NCI-H2081 (cell line): Measurements from ENCODE around the gene VAT1L.
"Not testable (repeated sequence)": the region's sequence is repeated elsewhere in the genome, so short reads cannot be mapped to it uniquely, and the experiment has no call there.

Experiments used
- DNase-seq, 2 experiments: peaks; one replicate each; lab custom pipeline; 2025; lab: John Stamatoyannopoulos, UW

The VAT1L gene

GRCh38 chr16:77913738-77914253 is 125.4 kb downstream of the VAT1L start:
- no peak for DNase-seq

DNA sequence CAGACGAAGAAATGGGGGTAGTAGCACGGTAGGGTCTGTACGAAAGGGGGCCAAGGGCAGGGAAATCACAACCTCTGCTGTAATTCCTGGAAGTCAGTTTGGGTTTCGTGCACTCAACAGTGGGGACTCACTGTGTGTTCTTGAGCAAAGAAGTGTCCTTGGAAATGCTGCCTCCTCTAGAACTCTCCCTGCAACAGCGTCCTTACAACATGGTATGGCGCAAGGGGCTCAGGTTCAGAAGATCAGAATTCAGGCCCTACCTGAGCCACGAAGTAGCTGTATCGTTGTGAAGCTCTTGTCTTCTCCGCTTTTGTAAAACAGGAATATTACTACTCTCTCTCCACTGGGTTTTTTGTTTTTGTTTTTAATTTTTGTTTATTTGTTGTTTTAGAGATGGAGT is 127.7 kb downstream of the VAT1L start:
- DNase-seq = no peak

- no peak for DNase-seq
Observed at GRCh38 chr16:77917971-77918370, 129.6 kb downstream of the VAT1L start.

GRCh38 chr16:77918809-77919707 is 130.7 kb downstream of the VAT1L start:
- DNase-seq = peak in 1 of 2 experiments; percentile 59

- no peak for DNase-seq
Observed at GRCh38 chr16:77919761-77920415, 131.5 kb downstream of the VAT1L start.

DNA sequence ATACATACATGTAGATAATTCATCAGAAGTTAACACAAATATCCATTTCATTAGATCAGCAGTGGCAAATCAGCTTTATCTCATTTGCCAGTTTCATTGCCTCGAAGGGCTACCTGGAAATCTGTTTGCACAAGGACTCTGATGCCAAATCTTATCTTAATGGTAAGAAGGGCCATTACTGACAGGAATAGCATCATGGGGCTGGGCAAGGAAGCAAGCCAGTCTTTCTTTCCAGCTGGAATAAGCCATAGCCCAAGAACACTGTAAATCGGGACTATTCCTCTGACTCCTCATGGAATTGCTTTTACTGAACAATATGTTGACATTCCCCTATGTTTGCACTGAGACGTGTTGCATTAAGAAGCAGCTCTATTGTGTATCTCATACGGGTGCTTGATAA is 132.6 kb downstream of the VAT1L start:
- DNase-seq = no peak

GRCh38 chr16:77922228-77922754 is 133.9 kb downstream of the VAT1L start:
- no peak for DNase-seq

GRCh38 chr16:77925531-77925930 is 137.2 kb downstream of the VAT1L start:
- no peak for DNase-seq

DNA sequence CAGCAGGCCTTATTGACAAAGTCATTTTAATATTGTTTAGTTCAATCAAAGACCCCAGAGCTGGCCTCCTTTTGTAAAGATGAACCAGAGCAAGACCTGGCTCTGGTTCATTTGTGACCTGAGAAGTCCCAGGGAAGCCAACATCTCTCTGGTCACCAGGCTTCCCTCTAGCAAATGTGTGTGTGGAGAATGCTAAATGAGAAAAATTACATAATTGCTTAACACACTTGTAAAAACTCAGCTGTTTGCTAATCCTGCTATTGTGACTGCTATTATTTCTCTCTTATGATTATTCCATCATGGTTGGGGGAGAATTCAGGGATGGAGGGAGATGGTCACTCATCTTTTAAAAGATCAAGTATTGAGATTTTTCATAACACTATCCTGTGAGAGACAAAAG is 139.7 kb downstream of the VAT1L start:
- no peak for DNase-seq

GRCh38 chr16:77929004-77929403 is 140.6 kb downstream of the VAT1L start:
- DNase-seq = no peak

DNA sequence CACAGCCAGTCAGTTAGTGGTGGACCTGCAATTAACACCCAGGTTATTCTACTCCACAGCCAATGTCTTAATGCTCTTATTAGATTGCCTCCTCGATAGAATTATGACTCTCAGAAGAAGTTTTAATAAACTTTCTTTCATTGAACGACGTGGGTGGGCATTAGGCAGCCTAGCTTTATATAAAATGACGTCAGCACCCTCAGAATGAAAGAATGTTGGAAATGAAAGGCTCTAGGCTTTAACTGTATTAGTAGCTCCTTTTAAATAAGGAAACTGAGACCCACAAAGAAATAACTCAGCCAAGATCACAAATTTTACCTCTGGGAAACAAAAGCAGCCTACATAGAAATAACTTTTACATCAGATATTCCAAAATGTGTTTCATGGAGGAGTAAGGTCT is 142.7 kb downstream of the VAT1L start:
- no peak for DNase-seq

DNA sequence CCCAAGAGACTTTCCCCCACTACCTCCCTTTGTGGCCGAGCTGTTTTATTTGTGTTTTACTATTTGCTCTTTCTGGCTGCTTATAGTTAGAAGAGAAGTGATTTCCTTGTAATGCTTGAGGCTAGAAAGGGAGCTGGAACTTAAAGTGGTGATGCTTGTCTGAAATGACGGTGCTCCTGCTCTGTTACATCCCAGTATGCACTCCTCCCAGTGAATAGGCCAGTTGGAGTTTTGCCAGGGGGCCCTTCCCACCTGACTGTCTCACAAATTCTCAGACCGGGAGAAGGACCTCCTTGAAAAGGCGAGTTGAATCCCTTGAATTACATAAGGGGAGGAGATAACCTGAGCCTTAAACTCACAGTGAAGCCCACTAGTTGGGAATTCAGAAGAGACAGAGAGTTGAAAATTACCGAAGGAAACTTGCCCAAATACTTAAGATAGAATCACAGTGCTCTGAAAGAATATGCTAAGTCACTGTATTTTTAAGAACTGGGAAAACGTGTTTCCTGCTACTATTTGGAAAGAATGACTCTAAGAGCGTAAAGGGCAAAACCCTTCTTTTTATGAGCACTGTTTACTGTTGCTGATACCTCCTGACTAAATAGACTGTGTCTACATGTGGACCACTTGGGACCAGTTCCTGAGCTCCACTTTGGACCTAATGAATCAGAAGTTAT is 149.2 kb downstream of the VAT1L start:
- no peak for DNase-seq

DNA sequence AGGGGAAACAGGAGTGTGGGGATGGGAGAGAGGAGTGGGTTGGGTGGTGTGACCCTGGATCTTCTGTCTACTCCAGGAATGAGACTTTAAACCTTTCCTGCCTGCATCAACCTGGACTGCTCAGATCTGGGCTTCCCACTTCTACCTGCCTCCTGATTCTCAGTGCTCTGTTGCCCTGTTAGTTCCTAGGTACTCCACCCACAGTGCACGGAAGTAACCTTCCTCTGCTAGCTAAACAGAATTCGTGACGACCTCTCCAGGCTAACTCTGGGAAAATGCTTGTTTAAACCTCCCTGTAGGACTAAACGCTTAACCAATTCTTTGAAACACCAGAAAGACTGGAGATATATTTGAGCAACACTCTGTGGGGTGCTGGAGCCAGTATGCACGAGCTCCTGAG is 150.5 kb downstream of the VAT1L start:
- DNase-seq = no peak

DNA sequence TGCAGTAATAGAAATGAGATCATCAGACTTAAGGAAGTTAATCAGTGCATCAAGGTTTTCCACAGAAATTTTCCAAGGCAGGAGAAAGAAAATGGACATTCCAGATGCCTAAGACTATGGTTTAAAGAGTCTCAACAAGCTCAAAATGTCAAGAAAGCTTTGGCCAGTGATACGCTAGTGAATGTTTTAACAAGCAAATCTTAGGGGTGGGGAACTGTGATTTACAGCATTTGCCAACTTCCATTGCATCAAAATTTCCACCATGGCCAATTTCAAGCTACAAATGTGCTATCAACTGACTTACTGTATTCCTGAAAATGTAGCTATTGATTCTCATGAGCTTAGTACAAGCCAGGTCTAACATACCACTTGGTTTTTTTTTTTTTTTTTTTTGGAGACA is 151.6 kb downstream of the VAT1L start:
- no peak for DNase-seq

- DNase-seq = peak; percentile 83 to 90
Observed at GRCh38 chr16:77943801-77944200, 155.4 kb downstream of the VAT1L start.

- DNase-seq = no peak
Observed at GRCh38 chr16:77944631-77945030, 156.3 kb downstream of the VAT1L start.

DNA sequence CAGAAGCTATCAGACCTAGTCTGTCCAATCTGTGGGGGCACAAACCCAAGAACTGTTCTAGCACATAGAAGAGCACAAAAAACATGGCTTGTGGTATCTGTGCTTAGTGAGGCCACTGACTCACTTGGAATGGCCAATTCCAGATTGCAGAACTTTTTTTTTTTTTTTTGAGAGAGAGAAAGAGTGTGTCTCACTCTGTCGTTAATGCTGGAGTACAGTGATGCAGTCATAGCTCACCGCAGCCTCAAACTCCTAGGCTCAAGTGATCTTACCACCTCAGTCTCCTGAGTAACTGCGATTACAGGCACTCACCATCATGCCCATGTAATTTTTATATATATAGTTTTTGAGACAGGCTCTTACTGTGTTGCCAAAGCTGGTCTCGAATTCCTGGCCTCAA is 156.8 kb downstream of the VAT1L start:
- DNase-seq = no peak

DNA sequence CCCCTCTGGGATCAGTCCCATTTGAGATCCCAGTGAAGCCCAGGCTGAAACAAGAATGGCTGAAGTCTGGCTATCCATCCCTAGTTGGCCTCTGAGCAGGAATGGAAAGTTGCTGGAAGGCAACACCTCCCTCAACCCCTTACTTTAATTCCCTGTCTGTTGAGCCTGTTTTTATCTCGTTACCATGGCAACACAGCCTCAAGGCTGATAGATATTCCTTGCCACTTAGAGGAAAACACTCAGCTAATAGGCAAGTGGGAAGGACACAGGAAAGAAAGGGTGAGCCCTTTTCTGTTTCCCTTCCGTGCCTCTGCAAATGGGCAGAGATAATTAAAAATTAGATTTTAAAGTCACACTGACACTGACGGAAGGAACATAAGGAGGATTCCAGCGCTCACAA is 158.5 kb downstream of the VAT1L start:
- DNase-seq = no peak

DNA sequence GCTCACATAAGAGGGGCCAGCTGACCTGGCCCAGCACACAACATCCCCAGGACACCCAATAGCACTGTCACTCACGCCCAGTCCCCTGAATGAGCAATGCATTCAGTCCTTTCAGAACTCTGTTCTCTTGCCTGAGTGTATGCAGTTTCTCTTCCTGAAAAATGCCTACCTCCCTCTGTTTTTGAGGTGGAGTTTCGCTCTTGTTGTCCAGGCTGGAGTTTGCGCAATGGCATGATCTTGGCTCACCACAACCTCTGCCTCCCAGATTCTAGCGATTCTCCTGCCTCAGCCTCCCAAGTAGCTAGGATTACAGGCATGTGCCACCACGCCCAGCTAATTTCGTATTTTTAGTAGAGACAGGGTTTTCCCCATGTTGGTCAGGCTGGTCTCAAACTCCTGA is 159.2 kb downstream of the VAT1L start:
- DNase-seq = not testable (repeated sequence)

- no peak for DNase-seq
Observed at GRCh38 chr16:77948835-77949234, 160.5 kb downstream of the VAT1L start.

- no peak for DNase-seq
Observed at GRCh38 chr16:77949445-77949844, 161.1 kb downstream of the VAT1L start.

DNA sequence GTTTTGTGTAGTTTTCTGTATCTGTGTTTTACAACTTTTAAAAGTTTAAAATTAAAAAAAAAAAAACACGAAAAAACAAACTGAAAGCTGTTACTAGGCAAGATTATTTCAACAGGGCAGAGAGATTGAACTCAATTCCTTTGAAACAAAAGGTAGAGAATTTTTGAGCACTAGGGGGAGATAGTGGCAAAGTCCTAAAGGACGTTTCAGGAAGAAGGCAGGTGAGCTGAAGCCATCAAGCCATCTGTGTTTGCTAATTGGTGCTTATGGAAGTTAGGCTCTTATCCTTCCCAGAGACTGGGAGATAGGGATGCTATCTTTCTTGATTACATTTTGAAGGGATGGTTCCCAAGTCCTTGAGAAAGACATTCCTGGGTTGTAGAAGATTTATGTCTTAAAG is 163.4 kb downstream of the VAT1L start:
- peak in 1 of 2 experiments; percentile 45 for DNase-seq
